ENCODE data around the gene TRRAP. TPM values are rescaled to one million over a fixed set of nuclear protein-coding genes. Genes with fewer than 3 reads are reported as not detected.

TRRAP gene
- polyA plus RNA-seq, 1 donor from 2014 or later = 12.9 TPM

DNA sequence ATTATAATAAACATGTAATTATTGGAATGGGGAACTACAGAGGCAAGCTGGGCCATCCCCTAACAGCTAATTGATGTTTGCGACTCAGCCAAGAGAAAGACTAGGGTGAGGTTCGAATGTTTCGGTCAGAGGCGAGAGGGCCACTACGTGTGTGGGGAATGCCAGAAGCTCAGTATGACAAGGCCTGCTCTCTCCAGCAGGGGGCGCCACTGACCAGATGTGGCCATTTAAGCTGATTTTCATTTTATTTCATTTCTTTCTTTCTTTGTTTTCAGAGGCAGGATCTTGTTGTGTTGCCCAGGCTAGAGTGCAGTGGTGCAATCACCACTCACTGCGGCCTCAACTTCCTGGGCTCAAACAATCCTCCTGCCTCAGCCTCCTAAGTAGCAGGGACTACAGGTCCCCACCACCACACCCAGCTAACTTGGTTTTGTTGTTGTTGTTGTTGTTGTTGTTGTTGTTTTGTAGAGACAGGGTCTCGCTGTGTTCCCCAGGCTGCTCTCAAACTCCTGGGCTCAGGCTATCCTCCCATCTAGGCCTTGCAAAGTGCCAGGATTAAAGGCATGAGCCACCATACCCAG, 46.6 kb upstream of the TRRAP start:
- no peaks in the 10 kb centered on the region for H3K27me3 ChIP-seq (ENCODE audit: insufficient read depth, low read depth, low read length)
- H4K20me1 ChIP-seq (ENCODE audit: insufficient read depth) = no peaks in the 10 kb centered on the region
- no peaks in the 10 kb centered on the region for H3K36me3 ChIP-seq (ENCODE audit: insufficient read depth, low read length)
- no peak overlapping the region for H3K27ac ChIP-seq (ENCODE audit: low read length)
- no peaks in the 10 kb centered on the region for H3F3A ChIP-seq (ENCODE audit: insufficient read depth, low read length, poor library complexity, severe bottlenecking)
- no peaks in the 10 kb centered on the region for H3K79me2 ChIP-seq (replicated peaks; ENCODE audit: insufficient read depth, low read length)
- H3K4me3 ChIP-seq (ENCODE audit: low read length) = no peak overlapping the region
- no peak overlapping the region for H2AFZ ChIP-seq (ENCODE audit: low read depth, low read length)
- TF ChIP-seq RAD21 (conservative IDR thresholded peaks at IDR 0.05) = no peak
- no peak for TF ChIP-seq EP300 (conservative IDR thresholded peaks at IDR 0.05; ENCODE audit: poor library complexity, severe bottlenecking)
- no peak for TF ChIP-seq TAF1 (IDR thresholded peaks at IDR 0.05; ENCODE audit: low read depth)
- no peak for TF ChIP-seq MXI1 (conservative IDR thresholded peaks at IDR 0.05; ENCODE audit: poor library complexity, severe bottlenecking)
- TF ChIP-seq POLR2AphosphoS5 (IDR thresholded peaks at IDR 0.05) = no peak
- TF ChIP-seq REST (IDR thresholded peaks at IDR 0.05; ENCODE audit: borderline replicate concordance) = no peak
- TF ChIP-seq SMC3 (conservative IDR thresholded peaks at IDR 0.05; ENCODE audit: poor library complexity) = no peak
- TF ChIP-seq, protein P1, sequence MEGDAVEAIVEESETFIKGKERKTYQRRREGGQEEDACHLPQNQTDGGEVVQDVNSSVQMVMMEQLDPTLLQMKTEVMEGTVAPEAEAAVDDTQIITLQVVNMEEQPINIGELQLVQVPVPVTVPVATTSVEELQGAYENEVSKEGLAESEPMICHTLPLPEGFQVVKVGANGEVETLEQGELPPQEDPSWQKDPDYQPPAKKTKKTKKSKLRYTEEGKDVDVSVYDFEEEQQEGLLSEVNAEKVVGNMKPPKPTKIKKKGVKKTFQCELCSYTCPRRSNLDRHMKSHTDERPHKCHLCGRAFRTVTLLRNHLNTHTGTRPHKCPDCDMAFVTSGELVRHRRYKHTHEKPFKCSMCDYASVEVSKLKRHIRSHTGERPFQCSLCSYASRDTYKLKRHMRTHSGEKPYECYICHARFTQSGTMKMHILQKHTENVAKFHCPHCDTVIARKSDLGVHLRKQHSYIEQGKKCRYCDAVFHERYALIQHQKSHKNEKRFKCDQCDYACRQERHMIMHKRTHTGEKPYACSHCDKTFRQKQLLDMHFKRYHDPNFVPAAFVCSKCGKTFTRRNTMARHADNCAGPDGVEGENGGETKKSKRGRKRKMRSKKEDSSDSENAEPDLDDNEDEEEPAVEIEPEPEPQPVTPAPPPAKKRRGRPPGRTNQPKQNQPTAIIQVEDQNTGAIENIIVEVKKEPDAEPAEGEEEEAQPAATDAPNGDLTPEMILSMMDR (IDR thresholded peaks at IDR 0.05; ENCODE audit: poor library complexity, severe bottlenecking) = no peak
- TF ChIP-seq EZH2 (IDR thresholded peaks at IDR 0.05; ENCODE audit: borderline replicate concordance, insufficient read depth, low read length, poor library complexity, severe bottlenecking) = no peak
- H3K9ac ChIP-seq (ENCODE audit: low read length) = no peak overlapping the region
- H3K9me3 ChIP-seq (ENCODE audit: low read length) = no peaks in the 10 kb centered on the region
- H3K9me2 ChIP-seq (ENCODE audit: insufficient read depth, low read length) = no peaks in the 10 kb centered on the region
- H3K4me2 ChIP-seq (ENCODE audit: low read length) = no peak overlapping the region

DNA sequence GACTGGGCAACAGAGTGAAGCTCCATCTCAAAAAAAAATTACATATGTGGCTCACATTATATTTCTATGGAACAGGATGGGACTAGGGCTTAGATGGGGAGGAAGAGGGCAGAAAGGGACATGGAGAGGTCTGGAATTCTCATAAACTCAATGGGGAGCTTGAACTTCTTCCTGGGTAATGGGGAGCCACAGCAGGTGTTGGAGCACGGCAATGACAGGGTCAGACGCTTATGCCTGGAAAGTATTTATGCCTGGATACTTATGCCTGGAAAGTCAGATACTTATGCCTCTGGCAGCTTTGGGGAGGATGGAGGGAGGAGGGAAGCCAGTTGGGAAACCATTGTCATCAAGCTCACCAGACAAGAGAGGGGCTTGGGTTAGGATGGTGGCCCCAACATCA, 45.3 kb upstream of the TRRAP start:
- Histone ChIP-seq H3K4me3 (ENCODE audit: low read length) (no peak overlapping the region), H2AFZ (ENCODE audit: low read depth, low read length) (no peak overlapping the region), H3K79me2 (replicated peaks; ENCODE audit: insufficient read depth, low read length) (no peaks in the 10 kb centered on the region), H3K4me2 (ENCODE audit: low read length) (no peak overlapping the region), H3K9ac (ENCODE audit: low read length) (no peak overlapping the region), H3K27me3 (ENCODE audit: insufficient read depth, low read depth, low read length) (no peaks in the 10 kb centered on the region), H3K9me2 (ENCODE audit: insufficient read depth, low read length) (no peaks in the 10 kb centered on the region), H3K9me3 (ENCODE audit: low read length) (no peaks in the 10 kb centered on the region), H4K20me1 (ENCODE audit: insufficient read depth) (no peaks in the 10 kb centered on the region), H3K27ac (ENCODE audit: low read length) (no peak overlapping the region), H3K36me3 (ENCODE audit: insufficient read depth, low read length) (no peaks in the 10 kb centered on the region), H3F3A (ENCODE audit: insufficient read depth, low read length, poor library complexity, severe bottlenecking) (no peaks in the 10 kb centered on the region)
- TF ChIP-seq EZH2 (IDR thresholded peaks at IDR 0.05; ENCODE audit: borderline replicate concordance, insufficient read depth, low read length, poor library complexity, severe bottlenecking) (no peak), RAD21 (conservative IDR thresholded peaks at IDR 0.05) (no peak), EP300 (conservative IDR thresholded peaks at IDR 0.05; ENCODE audit: poor library complexity, severe bottlenecking) (no peak), POLR2AphosphoS5 (IDR thresholded peaks at IDR 0.05) (no peak), TAF1 (IDR thresholded peaks at IDR 0.05; ENCODE audit: low read depth) (no peak), SMC3 (conservative IDR thresholded peaks at IDR 0.05; ENCODE audit: poor library complexity) (no peak), MXI1 (conservative IDR thresholded peaks at IDR 0.05; ENCODE audit: poor library complexity, severe bottlenecking) (no peak), REST (IDR thresholded peaks at IDR 0.05; ENCODE audit: borderline replicate concordance) (no peak)
- TF ChIP-seq, protein P1 (IDR thresholded peaks at IDR 0.05; ENCODE audit: poor library complexity, severe bottlenecking) = no peak

Data from neural cell (in vitro differentiated cells).